Measurements from ENCODE around the gene CEP55.
"Not testable (repeated sequence)": the region's sequence is repeated elsewhere in the genome, so short reads cannot be mapped to it uniquely, and the experiment has no call there.

The CEP55 gene

DNA sequence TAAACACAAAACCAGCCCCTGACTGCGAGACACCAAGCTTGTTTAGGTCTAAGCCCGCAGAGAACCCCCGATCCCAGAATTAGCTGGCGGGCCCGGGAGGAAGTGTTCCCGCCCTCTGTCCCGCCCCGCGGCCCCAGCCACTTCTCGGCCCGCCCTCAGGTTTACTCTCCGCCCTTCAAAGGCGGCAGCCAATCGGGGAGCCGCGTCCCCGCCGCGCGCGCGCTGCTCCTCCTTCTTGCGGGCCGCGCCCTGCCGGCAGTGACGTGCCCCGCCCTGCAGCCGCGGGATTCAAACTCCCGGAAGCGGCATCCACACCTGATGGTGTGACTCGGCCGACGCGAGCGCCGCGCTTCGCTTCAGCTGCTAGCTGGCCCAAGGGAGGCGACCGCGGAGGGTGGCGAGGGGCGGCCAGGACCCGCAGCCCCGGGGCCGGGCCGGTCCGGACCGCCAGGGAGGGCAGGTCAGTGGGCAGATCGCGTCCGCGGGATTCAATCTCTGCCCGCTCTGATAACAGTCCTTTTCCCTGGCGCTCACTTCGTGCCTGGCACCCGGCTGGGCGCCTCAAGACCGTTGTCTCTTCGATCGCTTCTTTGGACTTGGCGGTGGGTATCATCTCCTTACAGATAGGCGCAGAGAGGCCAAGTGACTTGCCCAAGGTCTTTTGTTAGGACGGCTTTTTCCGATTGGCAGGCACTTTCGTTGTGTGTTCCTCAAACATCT lies at the start of gene CEP55:
Gene CEP55, plus strand, starts transcription at position 291 of the 720 bp plus-strand sequence. CDS start 3,440 bp downstream, outside the sequence.
- DNase-seq: peak; percentile 93

DNA sequence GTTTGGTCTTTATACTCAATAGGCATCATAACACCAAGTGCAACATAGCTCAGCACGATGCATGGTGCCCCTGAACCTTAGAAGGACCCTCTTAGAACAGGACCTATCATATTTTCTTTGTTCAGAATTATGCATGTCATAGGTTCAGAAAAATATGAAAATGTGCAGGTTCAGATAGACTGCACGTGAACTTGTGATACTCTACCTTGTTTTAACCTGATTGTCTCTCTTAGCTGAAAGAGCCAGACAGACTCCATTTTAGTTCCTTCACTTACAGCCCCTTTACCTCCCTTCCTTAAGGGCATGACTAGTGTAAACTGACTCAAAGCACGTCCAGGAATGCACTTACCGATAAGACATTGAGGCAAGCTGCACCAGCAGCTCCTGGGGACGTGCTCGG lies 49.4 kb upstream of the CEP55 start:
- DNase-seq: no peak

DNA sequence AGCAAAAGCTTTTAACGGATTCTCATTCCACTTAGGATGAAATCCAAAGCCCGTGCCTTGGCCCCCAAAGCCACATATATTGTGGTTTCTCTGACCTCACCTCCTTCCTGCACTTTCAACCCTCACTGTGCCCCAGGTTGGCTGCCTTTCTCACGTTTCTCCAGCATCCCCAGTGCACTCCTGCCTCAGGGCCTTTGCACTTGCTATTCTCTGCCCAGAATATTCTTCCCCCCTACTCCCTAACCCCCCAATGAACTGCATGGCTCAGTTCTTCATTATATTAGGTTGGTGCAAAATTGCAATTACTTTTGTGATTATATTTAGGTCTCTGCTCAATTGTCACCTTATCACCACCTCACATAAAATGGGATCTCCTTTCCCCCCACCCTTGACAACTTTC lies 48.4 kb upstream of the CEP55 start:
- DNase-seq: no peak

DNA sequence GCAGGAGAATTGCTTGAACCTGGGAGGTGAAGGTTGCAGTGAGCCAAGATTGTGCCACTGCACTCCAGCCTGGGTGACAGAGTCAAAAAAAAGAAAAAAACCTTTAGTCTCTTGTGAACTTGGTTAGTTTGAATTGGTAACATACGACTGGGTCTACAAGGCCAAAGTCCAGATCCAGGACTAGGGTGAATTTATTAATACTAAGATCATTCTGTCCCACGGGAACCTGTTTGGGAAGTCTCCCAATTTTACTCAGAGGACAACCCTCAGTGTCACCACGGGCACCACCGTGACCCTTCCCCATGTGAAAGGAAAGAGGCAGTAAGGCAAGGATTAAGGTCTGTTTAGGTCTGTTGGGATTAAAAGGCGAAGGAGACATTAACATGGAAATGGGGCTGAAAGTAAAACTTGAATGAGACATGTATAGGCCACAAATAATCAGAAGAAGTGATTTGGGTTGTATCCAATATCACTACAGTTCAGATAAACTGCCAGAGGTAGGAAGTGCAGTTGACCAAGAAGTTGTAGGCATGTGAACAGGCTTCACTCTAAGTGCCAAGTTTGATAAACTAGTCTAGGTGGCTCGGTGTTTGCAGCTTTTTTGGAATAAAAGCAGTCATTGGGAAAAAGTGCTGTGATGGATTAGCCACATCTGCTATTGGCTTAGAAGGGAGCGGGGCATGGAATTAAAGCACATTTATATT lies 45.0 kb upstream of the CEP55 start:
- DNase-seq: no peak

DNA sequence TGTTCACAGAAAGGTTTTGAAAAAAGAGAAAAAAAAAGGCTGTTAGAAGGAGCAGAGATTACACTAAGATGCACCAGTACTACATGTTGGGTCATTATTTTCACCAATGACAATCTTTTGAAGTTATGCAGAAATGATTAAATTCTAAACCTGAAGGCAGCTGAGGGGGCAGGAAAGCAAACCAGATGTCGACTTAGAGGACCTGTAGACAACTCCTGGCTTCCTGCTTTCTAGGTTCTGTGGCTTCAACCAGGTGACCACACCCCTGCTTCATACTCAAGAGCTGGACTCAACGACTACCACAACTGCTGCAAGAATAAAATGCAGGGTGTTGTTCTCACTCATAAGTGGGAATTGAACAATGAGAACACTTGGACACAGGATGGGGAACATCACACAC lies 44.3 kb upstream of the CEP55 start:
- no peak for DNase-seq

DNA sequence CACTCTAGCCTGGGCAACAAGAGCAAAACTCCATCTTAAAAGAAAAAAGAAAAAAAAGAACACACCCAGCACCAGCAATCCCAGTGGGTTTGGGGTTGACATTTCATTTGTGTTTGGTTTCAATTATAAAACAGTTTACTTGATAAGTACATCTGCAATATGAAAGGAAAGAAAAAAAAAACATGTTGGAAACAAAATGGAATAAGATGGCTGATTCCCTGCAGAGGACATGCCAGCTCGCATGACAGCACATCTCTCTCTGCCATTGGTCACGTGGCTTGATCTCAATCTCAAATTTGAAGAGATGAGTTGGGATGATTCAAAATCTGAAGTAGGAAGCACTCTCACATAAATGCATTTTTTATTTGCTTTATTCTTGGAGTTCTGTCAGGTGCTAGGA lies 42.3 kb upstream of the CEP55 start:
- no peak for DNase-seq

DNA sequence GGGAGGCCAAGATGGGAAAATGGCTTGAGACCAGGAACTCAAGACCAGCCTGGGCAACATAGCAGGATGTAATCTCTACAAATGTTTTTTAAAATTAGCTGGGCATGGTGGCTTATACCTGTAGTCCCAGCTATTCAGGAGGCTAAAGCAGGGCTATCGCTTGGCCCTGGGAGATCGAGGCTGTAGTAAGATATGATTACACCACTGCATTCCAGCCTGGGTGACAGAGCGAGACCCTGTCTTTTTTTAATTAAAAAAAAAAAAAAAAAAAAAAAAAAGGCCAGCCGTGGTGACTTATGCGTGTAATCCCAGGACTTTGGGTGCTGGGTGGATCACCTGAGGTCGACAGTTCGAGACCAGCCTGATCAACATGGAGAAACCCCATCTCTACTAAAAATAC lies 41.7 kb upstream of the CEP55 start:
- no peak for DNase-seq

DNA sequence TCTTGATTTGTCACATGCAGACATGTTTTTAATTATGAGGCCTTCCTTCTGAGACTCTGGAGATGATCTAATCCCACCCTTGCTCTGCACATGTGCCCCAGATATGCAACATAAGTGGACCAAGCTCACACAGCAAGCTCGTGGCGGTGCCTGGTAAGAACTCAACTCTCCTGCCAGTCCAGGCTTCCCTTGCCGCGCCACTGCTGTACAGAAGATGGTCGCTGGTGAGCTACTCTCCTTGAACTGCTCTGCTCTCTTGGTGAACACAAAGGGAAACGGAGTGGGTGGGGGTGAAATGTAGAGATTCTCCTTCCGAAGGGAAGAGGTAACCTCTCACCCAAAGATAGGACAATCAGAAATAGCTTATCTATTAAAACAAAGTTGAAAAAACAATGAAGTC lies 39.9 kb upstream of the CEP55 start:
- DNase-seq: no peak

DNA sequence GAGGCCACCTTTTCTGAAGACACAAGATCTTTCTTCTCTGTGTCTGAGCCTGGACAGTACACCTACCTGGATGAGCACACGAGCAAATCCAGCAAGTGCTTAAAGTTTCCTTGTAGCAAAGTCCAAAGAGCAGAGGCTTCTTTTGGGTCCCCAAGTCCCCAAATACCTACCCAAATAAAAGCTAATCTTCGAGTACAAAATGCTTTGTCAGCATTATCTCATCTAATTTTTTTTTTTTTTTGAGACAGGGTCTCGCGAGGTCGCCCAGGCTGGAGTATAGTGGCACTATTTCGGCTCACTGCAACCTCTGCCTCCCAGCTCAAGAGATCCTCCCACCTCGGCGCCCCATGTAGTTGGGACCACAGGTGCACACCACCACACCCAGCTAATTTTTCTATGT lies 38.9 kb upstream of the CEP55 start:
- no peak for DNase-seq

DNA sequence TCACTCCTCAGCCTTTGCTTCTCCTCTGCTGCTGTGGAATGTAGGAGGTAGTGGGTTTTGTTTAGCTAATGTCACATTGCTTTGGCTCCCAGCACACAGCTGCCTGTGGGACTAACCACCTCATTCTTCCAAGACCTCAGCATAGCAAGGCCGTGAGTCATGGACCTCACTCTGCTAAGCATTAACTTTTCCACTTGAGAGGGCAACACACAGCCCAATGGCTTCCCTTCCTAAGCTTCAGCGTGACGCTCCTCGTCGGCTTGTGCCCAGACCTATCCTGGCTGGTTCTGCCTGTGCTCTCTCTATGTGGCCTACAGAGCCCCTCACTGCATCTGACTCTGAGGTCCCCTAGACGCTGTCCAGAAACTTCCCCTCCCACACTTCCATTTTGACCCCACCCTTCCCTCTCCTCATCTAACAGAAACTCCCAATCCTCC lies 37.6 kb upstream of the CEP55 start:
- DNase-seq: no peak

DNA sequence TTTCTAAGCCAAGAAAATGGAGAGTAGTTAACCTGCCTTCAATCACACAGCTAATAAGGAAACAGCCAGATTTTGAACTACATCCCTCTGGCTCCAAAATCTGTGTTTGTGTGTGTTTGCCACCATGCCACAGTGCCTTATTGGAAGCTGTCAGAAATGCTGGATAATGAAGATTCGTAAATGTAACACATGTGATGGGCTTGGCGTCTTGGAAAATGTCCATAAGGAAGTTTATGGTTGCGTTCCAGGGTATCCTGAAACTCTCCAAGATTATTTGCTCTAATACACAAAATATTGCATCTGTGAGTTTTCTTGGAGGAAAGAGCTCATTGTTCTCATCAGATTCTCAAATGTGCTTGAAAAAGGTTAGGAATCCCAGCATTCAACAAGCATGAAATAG lies 36.9 kb upstream of the CEP55 start:
- no peak for DNase-seq

DNA sequence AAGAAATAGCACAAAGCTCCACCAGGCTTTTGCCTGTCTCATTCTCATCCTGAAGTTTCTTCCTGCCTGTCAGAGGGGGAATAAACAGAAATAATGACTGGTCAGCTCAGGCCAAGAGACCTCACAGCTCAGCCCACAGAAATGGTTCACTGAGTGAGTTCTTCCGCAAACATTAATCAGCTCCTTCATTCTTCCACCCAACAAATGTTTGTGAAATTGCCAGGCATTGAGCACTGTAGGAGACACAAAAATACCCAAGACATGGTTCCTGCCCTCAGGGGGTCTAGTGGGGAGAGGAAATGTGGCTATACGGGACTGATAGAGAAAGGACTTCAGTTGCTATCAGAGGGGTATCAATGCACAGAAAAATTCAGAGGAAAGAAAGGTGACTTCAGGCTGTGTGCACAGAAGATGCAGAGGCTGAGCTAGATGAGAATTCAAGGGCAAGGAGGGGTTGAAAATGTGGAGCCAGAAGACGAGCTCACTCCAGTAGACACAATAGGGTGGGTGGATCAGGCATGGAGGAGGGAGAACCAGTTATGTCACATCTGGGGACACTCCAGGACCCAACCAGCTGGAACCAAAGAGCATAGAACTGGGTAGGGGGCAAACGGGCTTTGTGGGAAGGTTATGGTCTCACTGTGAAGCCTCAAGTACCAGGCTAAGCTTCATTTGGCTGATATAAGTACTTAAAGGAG lies 35.2 kb upstream of the CEP55 start:
- no peak for DNase-seq

DNA sequence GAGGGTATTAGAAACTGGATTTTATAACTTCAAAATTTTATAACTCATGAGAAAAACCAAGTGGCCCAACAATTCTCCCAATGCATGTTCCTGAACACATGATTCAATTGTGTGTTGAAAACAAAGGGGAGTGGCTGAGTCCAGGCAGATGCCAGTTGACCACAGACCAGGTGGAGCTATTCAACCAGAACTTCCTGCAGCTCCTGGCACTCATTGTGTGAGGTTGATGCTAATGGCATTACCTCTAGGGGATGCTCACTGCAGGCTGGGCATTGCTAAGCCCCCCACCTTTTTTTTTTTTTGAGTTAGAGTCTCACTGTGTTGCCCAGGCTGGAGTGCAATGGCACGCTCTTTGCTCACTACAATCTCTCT lies 34.6 kb upstream of the CEP55 start:
- DNase-seq: no peak

DNA sequence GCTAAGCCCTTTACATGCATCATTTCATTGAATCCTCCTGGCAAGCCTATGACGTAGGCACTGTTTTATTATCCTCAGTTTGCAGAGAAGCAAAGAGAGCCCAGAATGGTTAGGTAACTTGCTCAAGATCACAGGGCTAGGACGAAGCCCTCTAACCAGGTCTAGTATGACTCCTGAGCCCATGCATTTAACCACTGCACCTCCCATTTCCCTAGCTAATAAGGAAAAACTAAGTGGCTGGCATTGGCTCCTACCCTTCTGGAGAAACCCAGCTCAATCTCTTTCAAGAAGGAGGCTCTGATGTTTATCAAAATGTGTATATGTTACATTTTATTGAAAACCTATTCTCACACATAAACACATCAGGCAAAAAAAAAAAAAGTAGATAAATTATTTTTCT lies 34.0 kb upstream of the CEP55 start:
- no peak for DNase-seq

DNA sequence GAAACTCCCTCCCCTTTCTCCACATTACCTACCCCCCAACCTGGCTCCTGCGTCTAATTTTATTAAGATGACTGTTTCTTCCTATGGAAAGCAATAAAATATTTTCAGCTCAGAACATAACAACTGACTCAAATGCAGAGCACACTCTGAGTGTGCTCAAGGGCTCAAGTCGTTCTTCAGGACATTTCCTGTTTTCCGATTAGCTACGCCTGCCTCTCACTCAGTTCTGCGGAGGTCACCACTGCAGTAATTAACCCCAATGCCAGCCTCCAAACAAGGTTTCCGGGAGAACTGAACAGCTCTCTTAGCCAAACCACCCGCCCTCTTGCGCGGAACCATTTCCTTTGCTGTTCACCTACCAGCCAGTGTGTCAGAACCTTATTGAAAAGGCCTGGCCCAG lies 33.5 kb upstream of the CEP55 start:
- no peak for DNase-seq

DNA sequence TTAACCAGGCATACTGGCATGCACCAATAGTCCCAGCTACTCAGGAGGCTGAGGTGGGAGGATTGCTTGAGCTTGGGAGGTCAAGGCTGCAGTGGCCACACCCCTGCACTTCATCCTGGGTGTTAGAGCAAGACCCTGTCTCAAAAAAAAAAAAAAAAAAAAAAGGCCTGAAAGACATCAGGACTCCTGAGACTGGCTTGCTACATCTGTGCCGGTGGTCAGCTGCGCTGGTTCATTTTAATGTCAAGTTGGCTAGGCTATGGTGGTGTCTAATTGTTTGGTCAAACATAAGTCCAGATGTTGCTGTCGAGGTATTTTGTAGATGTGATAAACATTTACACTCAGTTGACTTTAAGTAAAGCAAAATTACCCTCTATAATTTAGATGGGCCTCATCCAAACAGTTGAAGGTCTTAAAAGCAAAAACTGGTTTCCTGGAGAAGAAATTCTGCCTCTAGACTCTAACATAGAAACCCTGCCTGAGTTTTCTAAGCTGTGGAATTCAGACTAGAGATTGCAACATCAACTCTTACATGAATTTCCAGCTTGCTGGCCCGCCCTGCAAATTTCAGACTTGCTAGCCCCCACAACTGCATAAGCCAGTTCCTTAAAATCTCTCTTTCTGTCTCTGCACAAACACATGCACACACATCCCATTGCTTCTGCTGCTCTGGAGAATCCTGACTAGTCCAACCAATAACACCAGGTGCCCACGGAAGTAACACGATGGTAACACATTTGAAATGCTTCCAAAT lies 32.5 kb upstream of the CEP55 start:
- no peak for DNase-seq

DNA sequence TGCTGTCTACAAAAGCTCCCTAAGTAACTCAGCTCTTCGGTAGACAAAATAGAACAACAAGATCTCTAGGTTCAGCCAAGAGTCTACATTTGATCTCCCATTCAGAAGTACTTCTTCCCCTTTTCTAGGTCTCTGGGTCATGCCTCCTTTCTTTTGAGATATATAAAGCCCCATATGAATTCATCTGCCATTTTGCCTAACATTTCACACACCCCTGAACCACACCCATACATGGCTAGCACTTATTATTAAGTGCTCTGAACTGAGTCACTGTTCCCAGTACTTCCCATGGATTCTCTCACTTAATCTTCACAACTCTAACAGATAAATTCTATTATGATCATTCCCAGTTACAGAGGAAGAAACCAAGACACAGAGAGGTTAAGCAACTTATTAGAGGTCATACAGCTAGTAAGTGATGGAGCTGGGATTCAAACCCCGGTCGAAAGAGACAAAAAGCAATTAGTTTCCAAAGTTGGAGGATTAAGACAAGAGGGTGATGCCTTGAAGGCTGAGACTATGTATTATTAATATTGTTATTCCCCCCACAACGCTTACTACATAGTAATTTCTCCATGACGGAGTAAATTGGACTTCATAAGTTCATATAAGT lies 31.5 kb upstream of the CEP55 start:
- DNase-seq: no peak

DNA sequence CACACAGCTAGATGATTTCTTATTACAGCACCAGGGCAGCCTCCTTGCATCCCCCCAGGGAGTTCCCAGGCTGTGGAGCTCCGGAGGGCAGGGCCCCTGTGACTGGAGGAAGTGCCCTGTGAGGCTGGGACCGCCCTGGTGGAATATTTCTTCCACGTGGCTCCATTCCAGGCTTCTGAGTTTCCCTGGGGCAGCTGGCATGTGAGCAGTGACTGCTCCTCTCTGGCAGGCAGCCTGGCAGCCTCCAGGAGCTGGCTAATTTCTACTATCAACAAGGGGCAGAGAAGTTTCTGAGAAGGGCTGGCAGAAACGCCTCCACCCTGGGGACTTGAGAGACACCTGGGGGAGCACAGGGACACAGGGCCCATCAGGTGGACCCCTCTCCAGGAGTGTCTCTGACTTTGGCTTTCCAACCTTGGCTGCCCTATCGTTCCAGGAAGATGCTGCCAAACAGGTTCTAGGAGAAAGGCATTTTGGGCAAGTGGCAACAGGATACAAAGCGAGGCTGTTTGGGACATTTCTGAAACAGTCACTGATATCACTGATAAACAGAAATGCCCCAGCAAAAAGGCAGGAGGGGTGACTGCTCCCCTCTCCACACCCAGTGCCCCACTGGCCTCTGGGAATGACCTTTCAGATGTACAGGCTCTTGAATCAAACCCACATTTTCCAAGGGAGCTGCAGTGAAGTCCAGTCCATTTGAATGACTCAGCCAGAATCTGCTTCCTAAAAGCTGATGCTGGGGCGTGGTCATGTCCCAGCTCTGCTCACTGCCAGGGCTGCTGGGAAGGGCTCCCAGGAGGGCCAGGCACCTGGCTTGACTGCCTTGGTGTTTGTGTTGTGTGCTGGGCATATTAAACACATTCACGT lies 30.4 kb upstream of the CEP55 start:
- DNase-seq: no peak

DNA sequence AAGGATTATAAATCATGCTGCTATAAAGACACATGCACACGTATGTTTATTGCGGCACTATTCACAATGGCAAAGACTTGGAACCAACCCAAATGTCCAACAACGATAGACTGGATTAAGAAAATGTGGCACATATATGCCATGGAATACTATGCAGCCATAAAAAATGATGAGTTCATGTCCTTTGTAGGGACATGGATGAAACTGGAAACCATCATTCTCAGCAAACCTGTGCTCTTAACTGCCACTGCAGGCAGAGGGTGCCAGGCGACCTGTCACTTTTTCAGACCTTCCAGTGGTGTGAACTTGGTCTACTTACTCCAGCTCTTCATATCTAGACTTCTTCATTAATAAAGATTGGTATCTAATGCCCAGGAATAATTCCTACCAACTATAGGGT lies 28.8 kb upstream of the CEP55 start:
- DNase-seq: not testable (repeated sequence)

DNA sequence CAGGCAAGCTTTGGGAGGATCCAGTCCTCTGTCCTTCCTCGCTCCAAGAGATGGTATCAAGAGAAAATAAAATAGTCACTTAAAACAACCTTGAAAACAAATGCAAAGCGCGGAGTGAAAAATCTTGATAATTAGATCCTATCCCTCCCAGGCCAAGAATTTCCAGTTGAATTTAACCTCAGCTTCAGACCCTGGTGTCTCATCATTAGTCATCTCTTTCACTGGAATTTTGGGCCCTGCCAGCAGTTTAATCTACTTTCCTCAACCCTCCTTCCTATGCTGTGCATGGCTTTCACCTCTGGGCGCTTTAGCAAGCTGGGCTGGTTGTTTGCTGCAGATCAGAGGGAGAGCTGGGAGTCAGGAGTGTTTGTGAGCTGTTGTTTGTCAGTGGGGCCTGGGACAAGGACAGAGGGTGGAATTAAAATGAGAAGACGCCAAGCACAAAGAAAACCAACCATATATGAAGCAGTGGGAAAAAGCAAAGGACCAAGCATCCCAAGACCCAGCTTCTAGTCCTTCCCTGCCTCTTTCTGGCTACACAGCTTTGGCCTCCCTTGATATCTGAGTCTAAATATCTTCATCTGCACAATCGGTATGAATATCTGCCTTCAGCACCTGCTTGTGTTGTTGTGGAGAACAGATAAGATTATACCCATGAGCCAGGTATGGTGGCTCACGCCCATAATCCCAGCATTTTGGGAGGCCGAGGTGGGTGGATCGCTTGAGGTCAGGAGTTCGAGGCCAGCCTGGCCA lies 27.8 kb upstream of the CEP55 start:
- DNase-seq: no peak

DNA sequence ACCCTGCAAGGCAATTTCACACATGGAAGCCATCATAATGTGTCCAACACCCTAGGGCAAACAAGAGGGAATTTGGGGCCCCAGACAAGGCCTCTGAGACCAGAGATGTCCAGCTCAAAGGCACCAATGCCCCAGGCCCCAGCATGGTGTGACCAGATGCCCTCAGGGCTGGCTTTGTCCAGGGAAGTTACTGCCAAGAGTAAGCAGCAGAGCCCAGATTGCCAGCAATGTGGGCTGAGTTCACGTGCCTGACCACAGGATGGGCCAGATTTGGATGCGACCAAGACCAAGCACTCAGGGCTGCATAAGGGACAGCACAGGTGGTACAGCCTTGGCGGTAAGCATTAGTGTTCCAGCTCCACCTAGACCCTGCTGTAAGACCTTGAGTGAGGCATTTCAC lies 27.0 kb upstream of the CEP55 start:
- no peak for DNase-seq
